Left kidney (tissue), 2 donors: Measurements from ENCODE around the gene MORN1. TPM values are rescaled to one million over a fixed set of nuclear protein-coding genes. Genes with fewer than 3 reads are reported as not detected.

Source experiments
- DNase-seq: peaks from one replicate; pipeline ENCODE4 v3.0.0-alpha.2; 2013
- polyA plus RNA-seq: library from polyadenylated mRNA; unstranded; fragments of 120-200 nt; gene quantifications from one replicate; pipeline ENCODE4 v1.2.1, GENCODE V29; 2013; ENCODE audit not compliant: insufficient read length

Gene MORN1
- polyA plus RNA-seq, 1 donor, result 16.1 TPM

DNA sequence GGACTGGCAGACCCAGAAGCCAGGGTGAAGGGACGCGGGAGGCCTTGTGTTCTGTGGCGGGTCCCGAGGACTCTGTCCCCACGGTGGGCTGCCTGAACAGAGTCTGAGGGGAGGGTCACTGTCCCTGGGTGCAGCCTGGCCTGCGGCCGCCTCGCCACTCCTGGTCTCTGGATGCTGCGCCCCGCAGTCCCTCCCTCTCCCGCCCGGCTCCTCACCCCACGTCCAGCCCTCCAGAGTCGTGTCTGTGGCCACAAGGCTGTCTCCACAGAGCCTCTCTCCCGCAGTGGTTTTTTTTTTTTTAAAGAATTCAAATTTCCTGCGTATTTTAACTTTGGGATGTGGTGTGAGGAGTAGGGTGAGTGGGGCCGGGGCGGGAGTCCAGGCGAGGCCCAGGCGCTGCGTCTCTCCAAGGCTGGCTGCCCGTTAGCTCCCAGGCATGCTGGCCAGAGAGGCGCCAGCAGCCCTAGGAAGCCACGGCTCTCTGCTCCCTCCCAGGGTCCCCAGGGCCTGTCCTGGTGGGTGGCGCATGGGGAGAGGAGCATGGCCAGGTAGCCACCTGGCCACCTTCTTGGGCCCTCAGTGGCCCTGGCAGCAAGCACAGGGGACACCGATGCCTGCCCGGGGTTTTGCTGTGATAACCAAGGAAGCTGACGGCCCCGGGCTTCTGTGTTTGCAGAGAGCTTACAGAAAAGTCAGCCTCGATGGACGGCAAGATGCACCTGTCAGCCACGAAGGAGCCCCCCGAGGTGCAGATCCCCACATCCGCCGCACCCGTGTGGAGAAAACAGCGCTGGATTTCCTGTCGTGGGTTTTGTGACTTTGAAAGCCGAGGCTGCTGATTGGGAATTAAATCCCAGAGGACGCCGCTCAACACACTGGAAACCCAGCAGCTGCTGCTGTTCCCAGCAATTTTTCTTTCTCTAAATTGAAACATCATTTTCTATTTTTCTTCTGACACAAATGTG, 72.8 kb downstream of the MORN1 start:
- no peak for DNase-seq

DNA sequence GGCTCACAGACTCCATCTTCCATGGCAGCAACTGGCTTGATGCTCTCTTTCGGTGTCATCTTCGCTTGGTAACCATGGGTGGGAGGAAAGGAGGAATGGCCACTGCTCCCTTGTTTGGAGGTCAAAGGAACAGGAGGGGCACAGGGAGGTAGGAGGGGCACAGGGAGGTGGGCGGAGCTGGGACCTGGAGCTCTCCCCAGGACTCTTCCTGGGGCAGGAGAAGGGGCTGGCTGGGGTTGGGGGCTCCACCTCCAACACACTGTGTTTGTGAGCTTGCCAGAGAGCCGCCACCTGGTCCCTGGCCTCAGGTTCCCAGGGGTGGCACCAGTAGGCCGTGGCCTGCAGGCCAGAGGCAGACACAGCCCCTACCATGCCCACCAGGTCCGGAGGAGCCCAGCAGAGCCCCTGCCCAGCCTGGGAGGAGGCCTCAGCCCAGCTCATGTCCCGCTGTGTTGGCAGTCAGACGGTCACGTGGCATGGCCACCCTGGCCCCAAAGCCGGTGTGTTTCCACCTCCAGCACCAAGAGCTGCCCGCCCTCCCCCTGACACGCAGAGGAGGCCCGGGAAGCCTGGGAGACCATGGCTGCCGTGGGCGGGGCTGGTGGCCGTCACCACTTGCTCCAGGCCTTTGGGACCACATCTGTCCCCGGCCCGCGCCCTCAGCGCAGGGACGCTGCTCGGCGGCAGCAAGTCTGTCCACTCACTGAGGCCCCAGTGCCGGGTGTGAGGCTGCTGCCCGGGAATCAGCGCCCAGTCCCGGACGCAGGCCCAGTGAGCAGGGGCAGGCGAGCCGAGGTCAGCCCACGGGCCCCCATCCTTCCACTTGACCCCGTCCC, 73.9 kb downstream of the MORN1 start:
- no peak for DNase-seq

DNA sequence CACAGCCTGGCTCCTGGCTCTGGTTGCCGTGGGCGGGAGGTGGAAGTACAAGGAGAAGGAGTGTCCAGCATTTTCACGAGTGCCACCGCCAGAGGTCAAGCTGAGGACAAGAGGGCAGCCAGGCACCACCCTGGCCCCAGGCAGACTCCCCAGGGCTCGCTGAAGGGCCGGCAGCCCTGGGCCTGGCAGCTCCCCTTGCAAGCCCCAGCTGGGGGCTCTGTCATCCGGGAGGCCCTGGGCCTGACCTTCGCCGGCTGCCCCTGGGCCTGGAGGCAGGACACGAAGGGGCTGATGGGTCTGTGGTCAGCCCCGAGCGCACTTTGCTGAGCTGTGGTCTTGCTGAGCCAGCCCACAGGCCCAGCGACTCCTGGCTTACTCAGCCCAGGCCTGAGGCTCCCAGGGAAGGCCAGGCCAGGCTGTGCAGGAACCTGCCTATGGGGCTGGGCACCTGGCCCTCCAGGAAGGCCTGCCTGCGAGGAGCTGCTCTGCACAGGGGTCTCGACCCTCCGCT, 74.8 kb downstream of the MORN1 start:
- DNase-seq, result no peak

DNA sequence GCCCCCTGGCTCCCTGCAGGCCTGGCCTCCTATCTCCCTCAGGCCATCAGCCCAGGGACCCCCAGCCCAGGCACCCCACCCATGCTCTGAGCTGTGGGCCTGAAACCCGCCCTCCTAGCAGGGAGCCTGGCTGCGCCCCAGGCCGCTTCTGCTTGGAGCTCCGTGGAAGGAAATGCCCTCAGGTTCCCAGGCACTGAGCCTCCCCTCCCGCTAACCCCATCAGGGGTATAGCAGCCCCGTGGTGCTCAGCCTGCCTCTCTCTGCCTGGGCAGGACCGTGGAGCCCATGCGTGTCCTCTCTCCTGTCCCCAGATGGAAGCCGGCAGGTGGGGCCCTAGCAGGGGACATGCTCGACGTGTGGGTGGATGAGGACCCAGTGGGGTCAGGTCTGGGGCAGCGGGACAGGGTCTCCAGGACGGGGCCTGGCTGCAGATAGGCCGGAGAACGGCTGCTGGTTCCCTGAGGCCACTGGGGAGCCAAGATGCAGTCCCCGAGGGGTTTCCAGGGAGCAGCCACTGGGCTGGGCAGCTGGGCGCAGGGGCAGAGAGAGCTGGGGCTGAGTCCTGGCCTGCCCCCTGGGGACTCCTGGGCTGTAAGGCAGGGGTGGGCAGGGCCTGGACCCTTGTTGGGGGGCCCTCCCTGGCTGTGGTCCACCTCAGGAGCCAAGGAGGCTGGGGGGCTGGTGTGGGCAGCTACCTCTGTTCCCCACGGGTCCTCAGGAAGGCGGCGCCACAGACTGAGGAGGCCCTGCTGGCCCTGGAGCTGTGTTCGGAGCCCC, 75.5 kb downstream of the MORN1 start:
- DNase-seq, result no peak

DNA sequence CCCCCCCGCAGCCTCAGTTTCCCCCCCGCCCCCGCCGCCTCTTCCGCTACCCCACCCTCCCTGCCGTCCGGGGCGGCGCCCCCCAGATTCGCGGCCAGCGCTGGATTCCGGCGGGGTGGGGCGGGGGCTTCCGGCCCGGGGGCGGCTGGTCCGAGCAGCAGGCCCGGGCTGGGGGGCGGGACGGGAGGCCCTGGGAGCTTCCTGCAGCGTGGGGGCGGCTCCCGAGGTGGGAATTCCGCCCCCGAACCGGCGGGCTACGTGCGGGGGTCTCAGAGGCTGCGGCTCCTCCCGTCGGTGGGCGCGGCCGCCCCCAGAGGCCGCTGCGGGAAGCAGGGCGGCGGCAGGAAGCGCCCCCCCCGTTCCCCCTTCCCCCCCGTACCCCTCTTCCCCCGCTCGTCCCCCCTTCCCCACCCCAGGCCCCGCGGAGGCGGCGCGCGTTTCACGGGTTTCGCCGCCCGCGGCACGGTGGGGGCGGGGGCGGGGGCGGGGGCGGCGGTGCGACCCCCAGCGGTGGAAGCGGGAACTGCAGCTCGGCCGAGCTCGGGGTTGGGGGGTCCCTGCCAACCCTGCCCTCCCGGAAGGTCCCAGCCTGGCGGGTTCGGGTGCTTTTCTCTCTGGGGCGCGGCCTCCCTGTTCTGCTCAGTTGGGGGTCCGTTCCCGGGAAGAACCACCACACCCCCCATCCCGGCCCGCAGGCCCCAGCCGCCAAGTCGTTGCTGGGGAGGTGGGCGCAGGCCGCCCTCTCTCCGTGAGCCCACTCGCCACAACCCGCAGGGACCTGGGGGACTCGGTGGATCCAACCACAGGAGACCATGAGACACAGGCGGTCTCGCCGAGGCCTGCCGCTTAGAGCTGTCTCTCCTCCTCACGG, 76.3 kb downstream of the MORN1 start:
- peak; percentile 73 for DNase-seq

DNA sequence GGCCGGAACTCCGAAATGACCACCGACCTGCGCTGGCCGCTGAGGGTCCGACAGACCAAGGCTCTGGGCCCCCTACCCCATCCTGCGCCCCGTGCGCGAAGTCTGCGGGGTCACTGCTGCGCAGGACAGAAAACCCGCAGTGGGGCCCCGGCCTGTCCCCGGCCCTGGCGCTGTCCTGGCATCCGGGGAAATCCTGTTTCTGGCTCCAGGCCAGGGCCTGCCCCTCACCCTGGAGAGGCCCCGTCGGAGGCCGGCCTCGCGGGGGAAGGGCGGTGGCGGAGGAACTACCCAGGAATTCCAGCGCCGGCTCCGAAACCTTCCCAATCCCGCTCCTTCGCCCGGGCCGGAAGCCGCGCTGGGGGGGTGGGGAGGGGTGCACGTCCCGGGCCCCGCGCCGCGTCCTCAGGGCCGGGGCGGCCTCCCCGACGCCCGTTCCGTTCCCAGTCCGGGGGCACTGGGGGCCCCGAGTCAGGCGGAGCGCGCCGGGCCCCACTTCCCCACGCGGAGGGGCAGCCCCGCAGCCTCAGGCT, 77.0 kb downstream of the MORN1 start:
- peak; percentile 74 for DNase-seq

DNA sequence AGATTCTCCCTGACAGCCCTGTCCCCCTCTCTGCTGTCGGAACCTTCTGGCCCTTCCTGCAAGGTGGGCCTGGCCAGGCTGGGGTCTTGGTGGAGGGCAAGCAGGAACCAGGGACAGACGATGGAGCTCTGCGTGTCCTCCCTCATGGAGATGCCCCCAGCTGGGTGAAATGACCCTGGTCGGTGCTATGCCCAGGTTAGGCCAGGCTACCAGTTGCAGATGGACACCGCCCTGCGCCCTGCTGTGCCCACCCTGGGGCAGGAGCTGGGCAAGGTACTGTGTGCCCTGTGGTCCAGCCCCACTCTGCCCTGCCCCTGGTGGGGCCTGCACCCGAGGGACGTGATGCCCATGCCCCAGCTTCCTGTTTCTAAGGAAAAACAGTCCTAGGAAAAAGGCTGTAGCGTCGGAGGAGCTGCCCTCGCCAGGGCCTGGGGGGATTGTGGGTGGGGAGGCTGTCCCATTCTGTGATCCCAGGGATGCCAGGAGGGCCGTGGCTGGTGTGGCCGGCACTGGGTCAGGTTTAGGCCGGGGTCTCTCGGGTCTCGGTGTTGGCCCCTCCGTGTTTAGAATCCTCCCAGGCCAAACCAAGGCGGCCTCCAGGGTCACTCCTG, 77.6 kb downstream of the MORN1 start:
- no peak for DNase-seq

DNA sequence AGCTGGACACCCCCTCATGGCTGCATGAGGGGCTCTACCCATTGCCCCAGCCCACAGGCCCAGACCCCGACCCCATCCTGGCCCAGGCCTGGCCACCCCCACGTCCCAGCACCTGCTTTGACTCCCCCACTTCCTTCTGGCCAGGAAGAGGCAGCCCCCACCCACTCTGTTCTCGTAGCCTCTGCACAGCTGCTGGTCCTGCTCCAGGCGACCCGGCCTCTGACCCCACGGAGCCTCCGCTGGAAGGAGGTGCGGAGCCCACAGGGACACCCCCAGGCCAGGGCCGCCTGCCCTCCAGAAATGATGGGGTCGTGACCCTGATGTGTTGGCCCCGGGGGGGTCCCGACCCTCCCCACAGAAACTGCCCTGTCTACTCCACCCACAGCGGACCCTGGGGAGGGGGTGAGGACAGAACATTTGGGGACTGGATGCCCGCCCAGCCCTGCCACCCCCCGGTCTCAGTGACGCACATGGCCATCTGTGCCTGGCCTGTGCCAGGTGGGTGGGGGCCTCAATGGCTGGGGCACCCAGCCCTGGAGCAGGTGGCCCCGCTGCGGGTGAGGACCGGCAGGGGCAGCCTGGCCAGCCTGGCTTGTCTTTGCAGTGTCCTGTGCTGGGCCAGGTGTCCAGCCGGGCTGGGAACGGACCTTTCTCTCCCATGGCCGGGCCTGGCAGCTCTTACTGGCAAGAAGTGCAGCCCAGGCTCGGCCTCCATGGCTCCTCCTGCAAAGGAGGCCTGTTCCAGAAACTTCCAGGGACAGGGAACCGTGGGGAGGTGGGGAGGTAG, 78.6 kb downstream of the MORN1 start:
- no peak for DNase-seq

DNA sequence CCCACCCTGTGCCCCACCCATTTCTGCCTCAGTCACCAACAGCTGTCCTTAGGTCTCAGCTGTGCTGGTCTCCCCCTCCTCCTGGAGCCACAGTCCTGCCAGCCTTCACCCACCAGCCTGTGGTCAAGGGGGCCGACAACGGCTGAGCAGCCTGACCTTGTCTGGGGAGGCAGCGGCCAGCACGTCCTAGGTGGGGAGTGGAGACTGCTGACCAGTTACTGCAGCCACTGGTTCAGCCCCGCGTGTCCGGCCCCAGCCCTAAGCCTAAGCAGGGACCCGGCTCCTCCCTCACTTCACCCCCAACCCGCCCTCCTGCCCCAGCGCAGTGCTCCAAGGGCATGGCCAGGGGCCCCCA, 79.2 kb downstream of the MORN1 start:
- DNase-seq, result no peak

DNA sequence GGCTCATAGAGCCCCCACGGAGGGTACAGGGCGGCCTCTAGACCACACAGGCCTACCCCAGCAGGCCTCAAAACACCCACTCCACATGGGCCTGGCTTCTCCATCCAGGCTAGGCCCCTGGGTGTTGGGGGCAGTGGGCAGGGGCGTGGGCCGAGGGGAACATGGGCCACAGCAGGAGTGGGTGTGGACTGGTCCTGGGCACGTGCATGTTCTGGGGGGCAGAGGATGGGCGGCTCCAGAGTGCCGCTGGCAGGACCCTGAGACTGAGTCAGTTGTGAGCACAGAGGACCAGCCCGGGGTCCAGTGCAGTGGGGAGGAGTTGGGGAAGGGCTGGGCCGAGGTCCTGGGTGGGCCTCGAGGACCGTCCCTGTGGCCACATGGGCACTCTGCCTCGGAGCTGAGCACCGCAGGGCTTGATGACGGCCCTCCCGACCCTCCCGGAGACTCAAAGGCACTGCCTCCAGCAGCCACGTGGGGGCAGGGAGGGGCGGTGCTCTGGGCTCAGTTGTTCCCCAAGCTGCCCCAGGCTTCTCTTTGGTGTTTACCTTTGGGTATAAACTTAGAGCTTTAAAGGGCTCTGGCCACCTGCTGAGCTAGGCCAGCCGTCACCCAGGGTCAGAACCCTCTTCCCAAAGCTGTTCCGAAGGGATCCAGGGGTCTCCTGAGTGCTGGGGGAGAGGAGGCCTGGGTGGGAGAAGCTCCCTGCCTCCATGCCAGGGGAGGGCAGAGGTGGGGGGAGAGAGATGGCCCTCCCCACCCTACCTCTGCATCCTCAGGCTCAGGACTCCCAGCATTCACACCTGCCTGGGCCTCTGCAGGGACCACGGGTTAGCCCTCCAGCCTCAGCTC, 79.9 kb downstream of the MORN1 start:
- DNase-seq, result no peak

DNA sequence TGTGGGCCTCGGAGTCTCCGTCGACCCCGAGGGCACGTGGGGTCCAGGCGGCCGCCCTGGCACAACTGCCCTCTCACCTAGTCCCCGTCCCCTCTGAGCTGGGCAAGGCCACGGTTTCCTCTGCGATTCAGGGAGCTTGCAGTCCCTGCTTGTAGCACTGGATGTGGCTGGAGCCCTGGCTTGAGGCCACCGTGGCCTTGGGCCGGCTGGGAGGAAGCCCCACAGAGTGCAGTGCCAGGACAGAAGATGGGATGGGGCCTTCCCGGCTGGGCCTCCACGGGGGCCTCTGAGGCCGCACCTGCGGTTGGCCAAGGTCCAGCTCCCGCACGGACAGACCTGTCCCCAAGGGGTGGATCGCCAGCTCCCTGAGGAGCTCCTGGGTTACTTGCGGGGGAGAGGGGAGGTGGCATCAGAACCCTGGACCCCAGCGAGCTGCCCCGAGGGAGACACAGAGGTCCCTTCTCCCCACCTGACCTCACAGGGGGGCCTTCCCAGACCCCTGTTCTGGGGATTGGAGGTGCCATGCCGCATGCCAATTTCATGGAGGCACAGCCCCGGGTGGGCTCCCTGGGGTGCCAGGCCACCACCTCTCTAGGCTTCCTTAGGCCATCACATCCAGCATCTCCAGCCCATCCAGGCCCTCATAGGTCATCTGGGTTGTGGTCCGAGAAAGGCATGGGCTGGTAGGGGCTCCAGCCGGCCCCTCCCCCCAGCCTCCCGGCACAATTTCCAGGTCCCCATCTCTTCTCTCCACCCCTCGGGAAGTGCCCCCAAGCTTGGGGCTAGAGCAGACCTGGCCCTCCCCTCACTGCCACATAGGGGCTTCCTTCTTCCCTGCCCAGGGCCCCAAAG, 80.8 kb downstream of the MORN1 start:
- DNase-seq, result no peak

DNA sequence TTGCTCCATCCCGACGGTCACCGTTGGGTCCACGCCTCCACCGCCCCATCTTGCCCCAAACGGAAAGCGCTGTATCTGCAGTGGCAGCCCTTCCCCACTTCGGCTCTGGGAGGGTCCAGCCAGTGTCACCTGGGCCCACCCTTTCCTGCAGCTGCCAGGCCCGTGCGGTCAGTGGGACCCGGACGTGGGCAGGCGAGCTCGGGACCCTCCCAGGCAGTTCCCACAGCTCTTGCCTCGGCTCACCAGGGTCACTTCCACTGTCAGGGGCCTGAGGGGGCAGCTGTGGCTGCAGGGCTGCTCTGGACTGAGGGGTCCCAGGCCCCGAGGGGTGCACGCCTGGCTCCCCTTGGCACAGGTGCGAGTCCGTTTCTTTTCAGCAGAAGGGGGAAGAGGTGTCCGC, 82.5 kb downstream of the MORN1 start:
- DNase-seq, result no peak

DNA sequence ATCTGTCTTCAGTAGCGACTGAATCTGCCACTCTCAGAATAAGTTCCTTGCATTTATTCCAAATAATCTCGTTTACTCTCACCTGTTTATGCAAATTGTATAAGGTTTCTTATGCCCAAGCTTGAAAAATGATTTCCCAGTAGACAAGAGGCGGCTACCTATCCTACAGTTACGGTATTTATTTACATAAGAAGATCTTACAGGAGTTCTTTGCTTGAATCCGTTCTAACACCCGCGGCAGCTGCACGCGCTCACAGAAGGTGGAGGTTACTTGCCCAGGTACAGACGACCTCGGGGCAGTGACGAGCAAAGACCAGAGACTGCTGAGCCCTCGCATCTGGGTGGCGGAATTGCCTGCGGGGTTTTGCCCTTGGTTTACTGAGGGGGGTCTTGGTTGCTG, 83.4 kb downstream of the MORN1 start:
- DNase-seq, result no peak

DNA sequence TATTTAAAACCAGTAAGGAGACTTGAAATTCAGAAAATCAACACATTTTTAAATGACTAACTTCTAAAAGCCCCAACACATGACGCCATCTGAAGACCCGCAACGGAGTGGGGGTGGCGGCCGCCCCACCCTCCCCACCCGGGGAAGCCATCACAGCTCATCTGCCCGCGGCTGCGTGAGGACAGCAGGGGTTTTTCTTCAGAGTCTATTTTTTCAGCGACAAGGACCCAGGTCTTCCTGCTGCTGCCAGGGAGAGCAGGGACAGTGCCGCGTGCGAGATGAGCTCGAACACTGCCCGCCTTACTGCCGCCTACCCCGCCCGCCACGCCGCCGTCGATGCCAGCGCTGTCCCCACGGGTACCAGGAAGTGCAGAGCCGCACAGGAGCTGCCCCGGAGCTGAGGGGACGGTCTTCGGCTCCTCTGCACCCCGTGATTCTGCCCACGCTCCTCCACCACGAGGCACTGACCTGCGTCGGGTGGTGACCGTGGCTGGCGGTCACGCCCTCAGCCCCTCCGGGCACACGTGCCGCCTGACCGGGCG, 84.2 kb downstream of the MORN1 start:
- DNase-seq, result no peak

DNA sequence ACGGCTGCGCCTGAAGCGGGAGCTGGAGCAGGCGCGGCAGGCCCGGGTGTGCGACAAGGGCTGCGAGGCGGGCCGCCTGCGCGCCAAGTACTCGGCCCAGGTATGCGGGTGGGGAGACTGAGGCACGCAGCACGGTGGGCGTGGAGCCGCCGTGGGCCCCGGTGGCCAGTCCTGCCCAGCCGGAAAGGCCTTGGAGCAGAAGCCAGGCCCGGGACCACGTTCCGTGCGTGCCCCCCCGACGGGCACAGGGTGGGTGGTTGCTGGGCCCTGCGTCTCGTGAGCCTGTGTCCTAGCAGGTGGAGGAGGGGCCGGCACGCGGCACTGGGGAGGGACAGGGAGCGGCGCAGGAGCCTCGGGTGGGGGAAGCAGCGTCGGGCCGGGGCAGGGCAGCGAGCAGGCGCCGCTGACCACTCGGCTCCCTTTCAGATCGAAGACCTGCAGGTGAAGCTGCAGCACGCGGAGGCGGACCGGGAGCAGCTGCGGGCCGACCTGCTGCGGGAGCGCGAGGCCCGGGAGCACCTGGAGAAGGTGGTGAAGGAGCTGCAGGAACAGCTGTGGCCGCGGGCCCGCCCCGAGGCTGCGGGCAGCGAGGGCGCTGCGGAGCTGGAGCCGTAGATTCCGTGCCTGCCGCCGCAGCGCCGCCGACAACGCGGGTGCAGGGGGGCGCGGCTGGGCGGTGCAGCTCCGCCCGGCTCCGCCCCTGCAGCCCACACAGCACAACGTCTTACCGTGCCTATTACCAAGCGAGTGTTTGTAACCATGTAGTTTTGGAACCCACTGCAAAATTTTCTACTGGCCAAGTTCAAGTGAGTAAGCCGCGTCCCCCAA, 85.0 kb downstream of the MORN1 start:
- DNase-seq, result no peak

DNA sequence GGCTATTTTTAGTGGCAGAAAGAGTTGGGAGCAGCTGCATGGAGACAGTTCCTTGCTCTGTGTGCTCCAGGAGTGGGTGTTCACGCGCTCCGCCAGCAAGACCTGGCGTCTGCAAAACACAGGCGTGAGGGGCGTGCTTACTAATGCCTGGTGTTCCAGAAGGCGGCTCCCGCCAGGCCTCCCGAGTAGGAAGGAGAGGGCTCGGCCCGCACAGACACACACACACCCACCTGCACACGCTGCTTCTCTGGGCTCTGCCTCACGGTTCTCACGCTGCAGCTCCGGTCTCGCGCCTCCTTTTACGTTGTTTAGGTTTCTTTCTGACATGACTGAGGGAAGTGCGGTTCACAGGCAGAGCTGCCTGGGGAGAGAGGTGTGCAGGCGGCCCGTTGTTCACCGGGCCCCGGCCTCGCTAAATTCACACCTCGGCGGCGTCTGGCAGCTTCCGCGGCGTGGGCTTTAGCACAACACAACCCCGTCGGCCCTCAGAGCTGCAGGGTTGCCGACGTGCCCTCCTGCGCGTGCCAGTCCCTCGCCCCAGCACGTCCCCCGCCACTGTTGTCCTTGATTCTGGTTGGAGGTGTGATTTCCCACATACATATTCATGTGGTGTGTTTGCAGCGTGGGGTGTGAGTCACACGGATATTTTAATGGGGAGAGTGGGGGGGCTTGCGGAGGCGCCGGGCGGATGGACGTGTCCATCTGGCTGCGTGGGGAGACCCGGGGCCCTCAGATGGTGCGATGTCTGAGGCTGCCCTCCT, 86.3 kb downstream of the MORN1 start:
- DNase-seq, result no peak
